H1 (cell line): Measurements from ENCODE around the gene CUEDC1. TPM values are rescaled to one million over a fixed set of nuclear protein-coding genes. Genes with fewer than 3 reads are reported as not detected.

Experiments
- CTCF ChIA-PET: fragments of 300-600 bp; sonication (Branson Sonifier 250); formaldehyde crosslinking; loops from one replicate; lab custom pipeline; 2021; ENCODE audit not compliant: partially characterized antibody; lab: Charles Lee
- POLR2A ChIA-PET: fragments of 300-600 bp; sonication (Branson Sonifier 250); formaldehyde crosslinking; loops from one replicate; lab custom pipeline; 2021; ENCODE audit warnings: inconsistent platforms; ENCODE audit not compliant: partially characterized antibody; lab: Charles Lee
- DNase-seq, 2 experiments: peaks; one replicate each; pipeline versions ENCODE4 v3.0.0 to v3.0.0-alpha.2; 2010 to 2022; ENCODE audit warnings: low spot score in 2 of 2, low read depth in 1 of 2, mixed read lengths in 1 of 2
- FAIRE-seq: peaks from 2 replicates; lab custom pipeline; 2011; peaks lifted over from hg19 to GRCh38; lab: Jason Lieb, UNC
- H2AFZ ChIP-seq: 2 replicates; pipeline ENCODE4 v1.8.1; 2012; ENCODE audit warnings: low read length, inconsistent platforms
- H2AK5ac ChIP-seq: 2 replicates; pipeline ENCODE4 v1.6.1; 2013; ENCODE audit warnings: low read depth, low read length
- H2BK120ac ChIP-seq: replicated peaks from 2 replicates; pipeline ENCODE3; 2013; ENCODE audit warnings: low read depth, low read length, inconsistent platforms
- H2BK12ac ChIP-seq: 2 replicates; pipeline ENCODE4 v1.6.1; 2013; ENCODE audit warnings: low read depth, low read length
- H2BK15ac ChIP-seq: 2 replicates; pipeline ENCODE4 v1.6.1; 2013; ENCODE audit warnings: low read length
- H2BK20ac ChIP-seq: 2 replicates; pipeline ENCODE4 v1.6.1; 2013; ENCODE audit warnings: low read length
- H2BK5ac ChIP-seq: 2 replicates; pipeline ENCODE4 v1.6.1; 2013; ENCODE audit warnings: low read depth, low read length
- H3K14ac ChIP-seq: 2 replicates; pipeline ENCODE4 v1.6.1; 2013; ENCODE audit warnings: inconsistent platforms; ENCODE audit not compliant: insufficient read length
- H3K18ac ChIP-seq: 2 replicates; pipeline ENCODE4 v1.6.1; 2013; ENCODE audit warnings: low read length; ENCODE audit errors: extremely low read depth
- H3K23ac ChIP-seq: 2 replicates; pipeline ENCODE4 v1.6.1; 2013; ENCODE audit warnings: inconsistent platforms; ENCODE audit not compliant: insufficient read length
- H3K23me2 ChIP-seq: 2 replicates; pipeline ENCODE4 v1.6.1; 2013; ENCODE audit warnings: low read depth, low read length
- H3K27ac ChIP-seq: 2 replicates; pipeline ENCODE4 v1.6.1; 2011; ENCODE audit warnings: low read depth, low read length, inconsistent platforms
- H3K27me3 ChIP-seq, 4 experiments: replicated peaks in 1 of 4; 1 replicate in 1 of 4; 2 replicates in 3 of 4; pipeline versions ENCODE4 v1.6.1 to v1.8.1; 2011 to 2013; ENCODE audit warnings: low read length in 3 of 4, mild to moderate bottlenecking in 3 of 4, inconsistent platforms in 2 of 4, mixed read lengths in 2 of 4, moderate library complexity in 1 of 4; ENCODE audit not compliant: control insufficient read depth in 3 of 4, insufficient read depth in 3 of 4; ENCODE audit errors: extremely low read depth in 1 of 4
- H3K36me3 ChIP-seq, 4 experiments: 2 replicates each; pipeline versions ENCODE4 v1.6.1 to v1.8.1; 2011 to 2013; ENCODE audit warnings: mild to moderate bottlenecking in 4 of 4, low read length in 3 of 4, moderate library complexity in 2 of 4, control low read depth in 1 of 4, inconsistent platforms in 1 of 4; ENCODE audit not compliant: insufficient read depth in 4 of 4, control insufficient read depth in 2 of 4
- H3K4ac ChIP-seq: replicated peaks from 2 replicates; pipeline ENCODE3; 2013; ENCODE audit warnings: low read length, low read depth, mixed read lengths, inconsistent platforms; ENCODE audit not compliant: insufficient read length
- H3K4me1 ChIP-seq, 4 experiments: replicated peaks in 1 of 4; 1 replicate in 1 of 4; 2 replicates in 3 of 4; pipeline versions ENCODE4 v1.6.1 to v1.8.1; 2011 to 2013; ENCODE audit warnings: low read length in 3 of 4, inconsistent platforms in 2 of 4, mixed read lengths in 1 of 4; ENCODE audit not compliant: insufficient read depth in 4 of 4, control insufficient read depth in 3 of 4
- H3K4me2 ChIP-seq, 2 experiments: 2 replicates each; pipeline versions ENCODE4 v1.6.1 to v1.8.1; 2011 to 2013; ENCODE audit warnings: low read depth in 2 of 2, low read length in 2 of 2, control low read depth in 1 of 2, inconsistent platforms in 1 of 2, mild to moderate bottlenecking in 1 of 2; ENCODE audit not compliant: insufficient read depth in 1 of 2
- H3K4me3 ChIP-seq, 4 experiments: fragments of 200-600, 300-600 bp in 1 of 4; sonication (generic), shearing (Covaris generic), sonication (Bioruptor Twin) in 1 of 4; 2 replicates each; pipeline versions ENCODE4 v1.5.1 to v1.8.1; 2011 to 2016; ENCODE audit warnings: low read length in 4 of 4, low read depth in 3 of 4, control low read depth in 2 of 4, inconsistent platforms in 2 of 4, mild to moderate bottlenecking in 2 of 4, mixed read lengths in 1 of 4, moderate library complexity in 1 of 4; ENCODE audit not compliant: insufficient read depth in 2 of 4; ENCODE audit errors: extremely low read depth in 1 of 4
- H3K56ac ChIP-seq: replicated peaks from 2 replicates; pipeline ENCODE3; 2013; ENCODE audit warnings: low read depth, mild to moderate bottlenecking, mixed read lengths, low read length, inconsistent platforms; ENCODE audit not compliant: insufficient read length
- H3K79me1 ChIP-seq: 2 replicates; pipeline ENCODE4 v1.6.1; 2013; ENCODE audit warnings: low read depth, low read length, control low read depth
- H3K79me2 ChIP-seq, 2 experiments: 2 replicates each; pipeline versions ENCODE4 v1.6.1 to v1.8.1; 2012 to 2013; ENCODE audit warnings: low read length in 2 of 2, mild to moderate bottlenecking in 2 of 2, inconsistent platforms in 1 of 2; ENCODE audit not compliant: insufficient read depth in 2 of 2, control insufficient read depth in 1 of 2
- H3K9ac ChIP-seq, 4 experiments: replicated peaks in 1 of 4; 1 replicate in 1 of 4; 2 replicates in 3 of 4; pipeline versions ENCODE4 v1.6.1 to v1.8.1; 2011 to 2013; ENCODE audit warnings: low read depth in 3 of 4, low read length in 3 of 4, control low read depth in 2 of 4, mild to moderate bottlenecking in 2 of 4, moderate library complexity in 2 of 4, inconsistent platforms in 1 of 4; ENCODE audit errors: extremely low read depth in 1 of 4
- H3K9me3 ChIP-seq, 2 experiments: 2 replicates each; pipeline versions ENCODE4 v1.6.1 to v1.8.1; 2012 to 2013; ENCODE audit warnings: mild to moderate bottlenecking in 2 of 2, moderate library complexity in 2 of 2, control low read depth in 1 of 2, inconsistent platforms in 1 of 2, low read depth in 1 of 2, low read length in 1 of 2, mixed read lengths in 1 of 2; ENCODE audit not compliant: insufficient read depth in 2 of 2
- H4K20me1 ChIP-seq, 2 experiments: replicated peaks in 1 of 2; 2 replicates each; pipeline versions ENCODE3 to v1.8.1; 2011 to 2013; ENCODE audit warnings: inconsistent platforms in 2 of 2, low read length in 2 of 2, mild to moderate bottlenecking in 1 of 2; ENCODE audit not compliant: insufficient read depth in 2 of 2, control insufficient read depth in 1 of 2
- H4K5ac ChIP-seq: 2 replicates; pipeline ENCODE4 v1.6.1; 2013; ENCODE audit warnings: low read length, low read depth, mixed read lengths, inconsistent platforms; ENCODE audit not compliant: insufficient read length
- H4K8ac ChIP-seq: 2 replicates; pipeline ENCODE4 v1.8.0; 2013; ENCODE audit warnings: mild to moderate bottlenecking, moderate library complexity, low read length, inconsistent platforms; ENCODE audit not compliant: insufficient read depth; ENCODE audit errors: extremely low read depth
- H4K91ac ChIP-seq: replicated peaks from 2 replicates; pipeline ENCODE3; 2013; ENCODE audit warnings: low read length, mixed read lengths, inconsistent platforms; ENCODE audit not compliant: insufficient read length
- SP4 ChIP-seq: IDR thresholded peaks from 2 replicates; pipeline ENCODE4 v1.6.1; 2012; ENCODE audit warnings: low read length, inconsistent platforms
- SUZ12 ChIP-seq: fragments of 200-600 bp; sonication (generic); IDR thresholded peaks from 2 replicates; pipeline ENCODE4 v1.6.1; 2012; ENCODE audit warnings: mild to moderate bottlenecking, inconsistent platforms, low read length, moderate library complexity, mixed read lengths
- YY1 ChIP-seq: IDR thresholded peaks from 2 replicates; pipeline ENCODE4 v1.6.1; 2011; ENCODE audit warnings: low read depth, mild to moderate bottlenecking, low read length
- WGBS, 2 experiments: shearing (Covaris generic) in 1 of 2; methylation state at CpG; one replicate each; pipeline versions ENCODE4 v1.1.6 to v1.1.7; 2013 to 2015; ENCODE audit warnings: low lambda C conversion rate in 2 of 2, mixed read lengths in 2 of 2, inconsistent platforms in 1 of 2, low coverage in 1 of 2, missing lambda C conversion rate in 1 of 2; ENCODE audit not compliant: insufficient replicate concordance in 2 of 2, insufficient coverage in 1 of 2, insufficient read length in 1 of 2; ENCODE audit errors: extremely low coverage in 1 of 2, missing lambda C conversion rate in 1 of 2; 5-methylcytosine and 5-hydroxymethylcytosine counted together
- polyA plus RNA-seq, 7 experiments: library from polyadenylated mRNA; depleted of rRNA in 3 of 7; stranded (reverse) in 5 of 7; unstranded in 2 of 7; fragments of >200 nt in 5 of 7; fragments of 200-250 nt in 2 of 7; gene quantifications; 1 replicate in 5 of 7; 2 replicates in 1 of 7; 4 replicates in 1 of 7; pipeline versions ENCODE4 v1.2.1 to v1.2.3, GENCODE V29; 2011 to 2013; ENCODE audit warnings: missing spikeins in 2 of 7, mixed read lengths in 2 of 7
- total RNA-seq: library from RNA; stranded (reverse); fragmentation: NEBNext Ultra II Directional; extraction: Animal tissue kit (Norgen Biotek cat#: 25700); gene quantifications from 2 replicates; pipeline ENCODE4 v1.2.1, GENCODE V29; 2021

Gene CUEDC1
- total and polyA plus RNA-seq, 2 of the 8 experiments (the other 6 are each of a cell fraction or from before 2014, with no cell fraction given), result 4.0 to 10.7 TPM

DNA sequence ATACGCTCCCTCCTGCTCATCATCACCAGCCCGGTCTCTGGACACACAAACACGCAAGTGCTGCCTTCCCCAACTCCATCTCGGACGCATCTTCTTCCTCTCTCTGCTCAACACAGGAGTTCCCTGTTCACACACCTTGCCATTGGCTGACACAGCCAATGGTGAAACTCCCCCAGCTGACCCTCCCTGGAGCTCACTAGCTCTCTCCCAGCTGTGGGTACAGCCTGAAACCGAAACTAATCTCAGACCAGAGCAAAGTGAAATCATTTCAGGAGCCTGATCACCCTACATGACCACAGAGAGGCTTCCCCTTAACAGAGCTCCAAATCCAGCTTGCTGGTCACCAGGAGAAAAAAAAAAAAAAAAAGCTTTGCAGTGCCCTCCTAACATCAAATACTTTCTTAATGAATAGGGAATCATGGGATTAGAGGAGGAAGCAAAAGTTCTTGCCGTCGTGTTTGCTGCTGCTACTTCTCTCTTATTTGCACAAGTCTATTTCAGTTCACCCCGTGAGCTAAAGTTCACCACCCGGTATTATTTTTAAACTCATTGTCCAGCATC lies 8.3 kb downstream of the CUEDC1 start:
- Histone ChIP-seq H3K79me1 (no peaks in the 10 kb centered on the region; the same call in none of the 2 replicates), H3K4me1 (peaks cover 3 to 13% (median 7%) of the 10 kb centered on the region in 4 experiments), H2BK120ac (no peak overlapping the region), H3K9ac (no peak overlapping the region), H2AFZ (no peak overlapping the region), H3K36me3 (no peaks in the 10 kb centered on the region), H4K91ac (peak overlapping the region; percentile 45), H3K4me2 (no peak overlapping the region), H3K56ac (no peak overlapping the region), H3K14ac (no peak overlapping the region), H2BK20ac (no peak overlapping the region), H2BK15ac (peak overlapping the region; percentile 21), H3K18ac (no peak overlapping the region), H2AK5ac (no peak overlapping the region; the same call in 1 of the 2 replicates), H3K27me3 (no peaks in the 10 kb centered on the region), H2BK5ac (no peak overlapping the region), H3K4ac (no peak overlapping the region), H3K9me3 (no peaks in the 10 kb centered on the region), H3K4me3 (no peak overlapping the region), H3K23ac (no peak overlapping the region), H3K79me2 (no peaks in the 10 kb centered on the region), H4K8ac (no peak overlapping the region), H2BK12ac (peak overlapping the region; percentile 45), H4K20me1 (no peaks in the 10 kb centered on the region), H3K27ac (0 out of 2 replicates have a peak overlapping the region, but pooled peaks have one; percentile 3), H4K5ac (no peak overlapping the region), H3K23me2 (no peaks in the 10 kb centered on the region)
- DNase-seq (no peak), FAIRE-seq (no peak)
- ChIA-PET POLR2A (interaction anchor here (0.6 to 4.3 kb wide), 7 partner anchors 9 to 415 kb away, joined by 3 to 26 read pairs (median 4); no protein-coding TSS in a partner anchor), CTCF (interaction anchor here (0.6 to 13.5 kb wide), 16 partner anchors 7 to 167 kb away, joined by 3 to 162 read pairs (median 5); no protein-coding TSS in a partner anchor)
- TF ChIP-seq YY1 (no peak), SUZ12 (no peak), SP4 (no peak)
- 80% methylated on average over 10 of the region's 10 CpGs; no CpG with 5 or more reads in 1 of the 2 experiments for WGBS, 2 experiments
